A673 (cell line): ENCODE data around the gene IGLON5. TPM values are rescaled to one million over a fixed set of nuclear protein-coding genes. Genes with fewer than 3 reads are reported as not detected.

Source experiments
- BruUV-seq: library from RNA; stranded (reverse); fragments of 400-500 nt; replicated peaks from 2 replicates; lab custom pipeline; 2021; lab: Mats Ljungman, UMichigan
- CTCF ChIA-PET: fragments of 300-600 bp; sonication (Branson Sonifier 250); formaldehyde crosslinking; loops from one replicate; lab custom pipeline; 2022; ENCODE audit warnings: antibody characterized with exemption; lab: Charles Lee
- POLR2A ChIA-PET: fragments of 300-600 bp; sonication (Branson Sonifier 250); formaldehyde crosslinking; loops from one replicate; lab custom pipeline; 2022; ENCODE audit warnings: antibody characterized with exemption; ENCODE audit not compliant: low non-redundant PET; lab: Charles Lee
- DNase-seq: peaks from one replicate; pipeline ENCODE4 v3.0.0-alpha.2; 2015; ENCODE audit warnings: low spot score
- H3K27ac ChIP-seq: fragments of 200-600 bp; sonication (generic); 2 replicates; pipeline ENCODE4 v1.5.1; 2016; ENCODE audit warnings: mixed run types, low read depth, mild to moderate bottlenecking, mixed read lengths, antibody characterized with exemption, low read length; ENCODE audit not compliant: poor library complexity, severe bottlenecking
- H3K27me3 ChIP-seq: fragments of 200-600 bp; sonication (generic); replicated peaks from 2 replicates; pipeline ENCODE4 v1.6.1; 2017; ENCODE audit warnings: mixed run types, low read depth, mild to moderate bottlenecking, mixed read lengths, antibody characterized with exemption, low read length; ENCODE audit not compliant: insufficient read depth, poor library complexity
- H3K36me3 ChIP-seq: fragments of 200-600 bp; sonication (generic); 2 replicates; pipeline ENCODE4 v1.6.1; 2016; ENCODE audit warnings: mixed run types, mild to moderate bottlenecking, mixed read lengths, antibody characterized with exemption, low read length; ENCODE audit not compliant: insufficient read depth, poor library complexity, severe bottlenecking
- H3K4me1 ChIP-seq: fragments of 200-600 bp; sonication (generic); 2 replicates; pipeline ENCODE4 v1.6.1; 2017; ENCODE audit warnings: mixed run types, mild to moderate bottlenecking, mixed read lengths, antibody characterized with exemption, low read length; ENCODE audit not compliant: insufficient read depth, poor library complexity, severe bottlenecking
- H3K4me3 ChIP-seq: fragments of 200-600 bp; sonication (generic); 2 replicates; pipeline ENCODE4 v1.5.1; 2016; ENCODE audit warnings: low read depth, mixed run types, mild to moderate bottlenecking, mixed read lengths, low read length; ENCODE audit not compliant: poor library complexity, severe bottlenecking
- H3K9me3 ChIP-seq: fragments of 200-600 bp; sonication (generic); 2 replicates; pipeline ENCODE4 v1.6.1; 2016; ENCODE audit warnings: mixed run types, low read depth, mild to moderate bottlenecking, mixed read lengths, antibody characterized with exemption, low read length; ENCODE audit not compliant: poor library complexity, severe bottlenecking
- EZH2 ChIP-seq: fragments of 200-600 bp; sonication (generic); IDR thresholded peaks from 2 replicates; pipeline ENCODE4 v1.6.1; 2017; ENCODE audit warnings: borderline replicate concordance, low read depth, mild to moderate bottlenecking, mixed read lengths, antibody characterized with exemption, low read length; ENCODE audit not compliant: poor library complexity, severe bottlenecking
- intact Hi-C: fragments of 100-400 bp; cut with micrococcal nuclease; formaldehyde crosslinking; loops from one replicate; pipeline ENCODE4 v1.10.0; 2022; ENCODE audit not compliant: unreplicated experiment
- total RNA-seq: library from RNA; stranded (reverse); gene quantifications from 2 replicates; pipeline ENCODE4 v1.2.3, GENCODE V29; 2021
- TF ChIP-seq, protein P1 (sequence below): fragments of 300-800, 200-600 bp; sonication (generic); conservative IDR thresholded peaks from 2 replicates; pipeline ENCODE4 v1.5.1; 2017; ENCODE audit warnings: low read depth, mild to moderate bottlenecking, antibody characterized with exemption, low read length, moderate library complexity, mixed read lengths

The IGLON5 gene
- total RNA-seq, 1 experiment from 2014 or later: 0.39 TPM

GRCh38 chr19:51292971-51293370, 18.5 kb upstream of the IGLON5 start:
- no TSS peak for BruUV-seq
- no peaks in the 10 kb centered on the region for H3K9me3 ChIP-seq
- ChIA-PET CTCF (no interaction called here), POLR2A (no interaction called here)
- H3K27me3 ChIP-seq: peaks cover 7% of the 10 kb centered on the region
- intact Hi-C loops: no loop called here
- H3K4me3 ChIP-seq: no peak overlapping the region
- no peak overlapping the region for H3K27ac ChIP-seq
- no peaks in the 10 kb centered on the region for H3K36me3 ChIP-seq
- DNase-seq: no peak
- TF ChIP-seq, protein P1, sequence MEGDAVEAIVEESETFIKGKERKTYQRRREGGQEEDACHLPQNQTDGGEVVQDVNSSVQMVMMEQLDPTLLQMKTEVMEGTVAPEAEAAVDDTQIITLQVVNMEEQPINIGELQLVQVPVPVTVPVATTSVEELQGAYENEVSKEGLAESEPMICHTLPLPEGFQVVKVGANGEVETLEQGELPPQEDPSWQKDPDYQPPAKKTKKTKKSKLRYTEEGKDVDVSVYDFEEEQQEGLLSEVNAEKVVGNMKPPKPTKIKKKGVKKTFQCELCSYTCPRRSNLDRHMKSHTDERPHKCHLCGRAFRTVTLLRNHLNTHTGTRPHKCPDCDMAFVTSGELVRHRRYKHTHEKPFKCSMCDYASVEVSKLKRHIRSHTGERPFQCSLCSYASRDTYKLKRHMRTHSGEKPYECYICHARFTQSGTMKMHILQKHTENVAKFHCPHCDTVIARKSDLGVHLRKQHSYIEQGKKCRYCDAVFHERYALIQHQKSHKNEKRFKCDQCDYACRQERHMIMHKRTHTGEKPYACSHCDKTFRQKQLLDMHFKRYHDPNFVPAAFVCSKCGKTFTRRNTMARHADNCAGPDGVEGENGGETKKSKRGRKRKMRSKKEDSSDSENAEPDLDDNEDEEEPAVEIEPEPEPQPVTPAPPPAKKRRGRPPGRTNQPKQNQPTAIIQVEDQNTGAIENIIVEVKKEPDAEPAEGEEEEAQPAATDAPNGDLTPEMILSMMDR: no peak
- no peak for TF ChIP-seq EZH2
- H3K4me1 ChIP-seq: no peaks in the 10 kb centered on the region

GRCh38 chr19:51293571-51294210, 17.8 kb upstream of the IGLON5 start:
- intact Hi-C loops: no loop called here

DNA sequence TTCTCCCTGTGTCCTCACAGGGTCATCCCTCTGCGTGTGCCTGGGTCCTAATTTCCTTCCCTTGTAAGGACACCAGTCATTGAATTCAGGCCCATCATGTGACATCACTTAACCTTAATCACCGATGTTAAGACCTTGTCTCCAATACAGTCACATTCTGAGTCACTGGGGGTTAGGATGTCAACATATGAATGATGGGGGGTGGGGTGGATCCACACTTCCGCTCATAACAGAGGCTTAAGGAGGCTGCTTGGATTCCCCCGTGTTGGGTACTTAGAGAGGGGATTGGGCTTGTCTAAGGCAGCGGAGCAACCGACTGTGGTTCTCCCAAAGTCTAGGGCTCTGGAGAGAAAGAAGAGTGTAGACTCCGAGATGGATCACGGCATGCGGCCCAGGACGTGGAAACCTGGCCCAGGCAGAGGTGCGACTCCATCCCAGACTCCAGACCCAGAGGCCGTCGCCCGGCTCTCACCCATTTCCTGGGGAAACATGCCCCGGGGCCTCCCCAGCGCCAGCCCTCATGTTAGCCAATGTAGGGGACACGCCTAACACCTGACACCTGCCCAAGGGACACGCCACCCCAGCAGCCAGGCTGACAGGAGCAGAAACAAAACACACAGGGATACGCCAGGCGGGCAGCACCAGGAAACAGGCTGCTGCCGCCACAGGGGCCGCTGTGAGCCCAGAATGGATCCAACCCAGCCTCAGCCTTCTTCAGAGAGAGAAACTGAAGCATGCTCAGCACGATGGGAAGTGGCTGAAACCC, 17.1 kb upstream of the IGLON5 start:
- intact Hi-C loops: no loop called here
- H3K4me3 ChIP-seq: no peak overlapping the region
- DNase-seq: no peak
- H3K27ac ChIP-seq: no peak overlapping the region
- H3K4me1 ChIP-seq: no peaks in the 10 kb centered on the region
- ChIA-PET CTCF (no interaction called here), POLR2A (no interaction called here)
- H3K9me3 ChIP-seq: no peaks in the 10 kb centered on the region
- H3K27me3 ChIP-seq: no peaks in the 10 kb centered on the region
- H3K36me3 ChIP-seq: no peaks in the 10 kb centered on the region
- TF ChIP-seq, protein P1: no peak
- TF ChIP-seq EZH2: no peak
- BruUV-seq: no TSS peak

More at GRCh38 chr19:51293571-51294210, 17.8 kb upstream of the IGLON5 start:
- H3K4me1 ChIP-seq: no peaks in the 10 kb centered on the region
- no peak for DNase-seq
- BruUV-seq: no TSS peak
- TF ChIP-seq EZH2: no peak
- TF ChIP-seq, protein P1: no peak
- no peaks in the 10 kb centered on the region for H3K9me3 ChIP-seq
- no peak overlapping the region for H3K27ac ChIP-seq
- no peak overlapping the region for H3K4me3 ChIP-seq
- H3K27me3 ChIP-seq: peaks cover 7% of the 10 kb centered on the region
- ChIA-PET POLR2A (no interaction called here), CTCF (no interaction called here)
- no peaks in the 10 kb centered on the region for H3K36me3 ChIP-seq
